Amniotic epithelial cell (primary cell): ENCODE measurements around the gene ERGIC2.
"Not testable (repeated sequence)": the region's sequence is repeated elsewhere in the genome, so short reads cannot be mapped to it uniquely, and the experiment has no call there.

Source experiments
- DNase-seq: peaks from one replicate; pipeline ENCODE4 v3.0.0-alpha.2; 2010; ENCODE audit warnings: low read depth

Gene ERGIC2

DNA sequence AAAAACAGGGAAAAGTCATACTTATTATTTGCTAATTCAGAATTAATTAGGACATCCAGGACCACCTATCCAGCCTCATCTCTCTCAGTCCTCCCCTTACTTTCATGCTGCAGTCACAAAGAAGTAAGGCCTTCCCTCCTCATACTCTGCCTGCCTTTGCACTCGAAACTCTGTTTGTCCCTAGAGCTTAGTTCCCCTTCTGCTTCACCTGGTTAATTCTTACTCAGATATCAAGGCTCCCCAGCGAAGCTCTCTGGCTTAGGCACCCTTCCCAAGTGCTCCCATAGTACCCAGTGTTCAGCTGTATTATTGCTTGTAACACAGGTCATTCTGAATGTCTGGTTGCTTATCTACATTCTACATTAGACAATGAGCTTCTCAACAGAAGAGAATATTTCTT is 81.3 kb downstream of the ERGIC2 start:
- no peak for DNase-seq

- no peak for DNase-seq
Measured at GRCh38 chr12:29291226-29291625, 89.7 kb downstream of the ERGIC2 start.

DNA sequence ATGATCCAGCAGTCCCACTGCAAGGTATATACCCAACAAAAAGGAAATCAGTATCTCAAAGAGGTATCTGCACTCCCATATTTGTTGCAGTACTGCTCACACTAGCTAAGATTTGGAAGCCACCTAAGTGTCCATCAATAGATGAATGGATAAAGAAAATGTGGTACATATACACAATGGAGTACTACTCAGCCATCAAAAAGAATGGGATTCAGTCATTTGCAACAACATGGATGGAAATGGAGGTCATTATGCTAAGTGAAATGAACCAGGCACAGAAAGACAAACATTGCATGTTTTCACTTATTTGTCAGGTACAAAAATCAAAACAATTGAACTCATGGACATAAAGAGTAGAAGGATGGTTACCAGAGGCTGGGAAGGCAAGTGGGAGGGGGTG is 90.5 kb downstream of the ERGIC2 start:
- not testable (repeated sequence) for DNase-seq

DNA sequence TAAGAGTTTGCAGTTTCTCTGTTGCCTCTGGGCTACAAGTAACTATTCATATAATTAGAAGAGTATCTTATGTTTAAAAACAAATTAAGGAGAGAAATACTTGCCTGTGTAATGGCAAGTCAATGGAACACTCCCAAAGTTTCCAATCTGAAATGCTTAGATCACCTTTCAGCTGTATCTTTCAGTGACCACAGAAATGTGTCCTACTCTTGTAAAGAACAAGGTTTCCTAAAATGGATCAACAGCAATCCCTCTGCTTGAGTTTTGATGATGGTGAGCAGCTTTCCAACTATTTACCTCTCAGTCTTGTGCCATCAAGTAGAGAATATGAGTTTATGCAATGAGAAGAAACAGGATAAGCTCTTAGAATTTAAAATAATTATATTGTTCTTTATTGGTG is 92.9 kb downstream of the ERGIC2 start:
- DNase-seq, result no peak

- DNase-seq, result no peak
Measured at GRCh38 chr12:29287622-29288021, 93.3 kb downstream of the ERGIC2 start.
